ENCODE results near the gene MAGEA2B.
"Not testable (repeated sequence)": the region's sequence is repeated elsewhere in the genome, so short reads cannot be mapped to it uniquely, and the experiment has no call there.

MAGEA2B gene

DNA sequence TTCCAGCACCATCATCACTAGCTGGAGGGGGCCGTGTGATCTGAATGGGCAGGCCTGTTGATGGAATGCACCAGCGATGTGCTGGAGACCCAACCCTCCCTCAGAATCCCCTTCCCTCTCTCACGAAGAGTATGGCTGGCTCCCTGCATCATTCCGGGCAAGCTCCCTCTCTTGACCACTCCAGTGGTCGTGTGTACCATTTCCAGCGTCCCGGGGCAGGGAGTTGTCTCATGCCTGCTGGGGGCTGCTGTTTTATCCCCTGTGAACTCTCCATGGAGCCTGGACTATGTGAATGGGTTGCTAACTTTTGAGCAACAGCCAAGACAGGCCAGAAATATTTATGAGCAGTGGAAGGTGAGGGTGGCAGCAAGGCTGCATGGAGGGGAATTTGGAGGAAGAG, 11.0 kb downstream of the MAGEA2B start:
- Histone ChIP-seq H3K4me3 (ENCODE audit: low read depth, low read length) (no peak overlapping the region), H3K27ac (no peak overlapping the region), H3K36me3 (replicated peaks) (no peaks in the 10 kb centered on the region), H3K27me3 (replicated peaks) (no peaks in the 10 kb centered on the region)
- in situ Hi-C loops (cut with HindIII; ENCODE audit: low pct_ligation_motif_present, low sequenced_read_pairs): no loop called here
- no peak for DNase-seq
- TF ChIP-seq, protein P1, sequence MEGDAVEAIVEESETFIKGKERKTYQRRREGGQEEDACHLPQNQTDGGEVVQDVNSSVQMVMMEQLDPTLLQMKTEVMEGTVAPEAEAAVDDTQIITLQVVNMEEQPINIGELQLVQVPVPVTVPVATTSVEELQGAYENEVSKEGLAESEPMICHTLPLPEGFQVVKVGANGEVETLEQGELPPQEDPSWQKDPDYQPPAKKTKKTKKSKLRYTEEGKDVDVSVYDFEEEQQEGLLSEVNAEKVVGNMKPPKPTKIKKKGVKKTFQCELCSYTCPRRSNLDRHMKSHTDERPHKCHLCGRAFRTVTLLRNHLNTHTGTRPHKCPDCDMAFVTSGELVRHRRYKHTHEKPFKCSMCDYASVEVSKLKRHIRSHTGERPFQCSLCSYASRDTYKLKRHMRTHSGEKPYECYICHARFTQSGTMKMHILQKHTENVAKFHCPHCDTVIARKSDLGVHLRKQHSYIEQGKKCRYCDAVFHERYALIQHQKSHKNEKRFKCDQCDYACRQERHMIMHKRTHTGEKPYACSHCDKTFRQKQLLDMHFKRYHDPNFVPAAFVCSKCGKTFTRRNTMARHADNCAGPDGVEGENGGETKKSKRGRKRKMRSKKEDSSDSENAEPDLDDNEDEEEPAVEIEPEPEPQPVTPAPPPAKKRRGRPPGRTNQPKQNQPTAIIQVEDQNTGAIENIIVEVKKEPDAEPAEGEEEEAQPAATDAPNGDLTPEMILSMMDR (IDR thresholded peaks at IDR 0.05; ENCODE audit: low read depth, low read length, missing control alignments): no peak

DNA sequence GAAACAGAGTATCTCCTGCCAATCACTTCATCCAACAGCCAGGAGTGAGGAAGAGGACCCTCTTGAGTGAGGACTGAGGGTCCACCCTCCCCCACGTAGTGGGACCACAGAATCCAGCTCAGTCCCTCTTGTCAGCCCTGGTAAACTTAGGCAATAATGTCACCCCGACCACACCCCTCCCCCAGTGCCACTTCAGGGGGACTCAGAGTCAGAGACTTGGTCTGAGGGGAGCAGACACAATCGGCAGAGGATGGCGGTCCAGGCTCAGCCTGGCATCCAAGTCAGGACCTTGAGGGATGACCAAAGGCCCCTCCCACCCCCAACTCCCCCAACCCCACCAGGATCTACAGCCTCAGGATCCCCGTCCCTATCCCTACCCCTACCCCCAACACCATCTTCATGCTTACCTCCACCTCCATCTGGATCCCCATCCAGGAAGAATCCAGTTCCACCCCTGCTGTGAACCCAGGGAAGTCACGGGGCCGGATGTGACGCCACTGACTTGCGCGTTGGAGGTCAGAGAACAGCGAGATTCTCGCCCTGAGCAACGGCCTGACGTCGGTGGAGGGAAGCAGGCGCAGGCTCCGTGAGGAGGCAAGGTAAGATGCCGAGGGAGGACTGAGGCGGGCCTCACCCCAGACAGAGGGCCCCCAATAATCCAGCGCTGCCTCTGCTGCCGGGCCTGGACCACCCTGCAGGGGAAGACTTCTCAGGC, 19.0 kb downstream of the MAGEA2B start, which contains the start of the genes CSAG1 and MAGEA12:
Gene CSAG1 (minus strand): TSS at position 461 of the 715 bp plus-strand sequence. CDS start 1,261 bp downstream, outside the sequence.
Gene MAGEA12 (plus strand): TSS at position 497 of the 715 bp plus-strand sequence. CDS start 2,405 bp downstream, outside the sequence.
- H3K36me3 ChIP-seq (replicated peaks): no peaks in the 10 kb centered on the region
- no peak for DNase-seq
- no peak within 1 kb of the TSS for H3K4me3 ChIP-seq (ENCODE audit: low read depth, low read length)
- no peak within 1 kb of the TSS for H3K27ac ChIP-seq
- in situ Hi-C loops (cut with HindIII; ENCODE audit: low pct_ligation_motif_present, low sequenced_read_pairs): no loop called here
- TF ChIP-seq, protein P1 (IDR thresholded peaks at IDR 0.05; ENCODE audit: low read depth, low read length, missing control alignments): no peak
- no peaks in the 10 kb centered on the region for H3K27me3 ChIP-seq (replicated peaks)

DNA sequence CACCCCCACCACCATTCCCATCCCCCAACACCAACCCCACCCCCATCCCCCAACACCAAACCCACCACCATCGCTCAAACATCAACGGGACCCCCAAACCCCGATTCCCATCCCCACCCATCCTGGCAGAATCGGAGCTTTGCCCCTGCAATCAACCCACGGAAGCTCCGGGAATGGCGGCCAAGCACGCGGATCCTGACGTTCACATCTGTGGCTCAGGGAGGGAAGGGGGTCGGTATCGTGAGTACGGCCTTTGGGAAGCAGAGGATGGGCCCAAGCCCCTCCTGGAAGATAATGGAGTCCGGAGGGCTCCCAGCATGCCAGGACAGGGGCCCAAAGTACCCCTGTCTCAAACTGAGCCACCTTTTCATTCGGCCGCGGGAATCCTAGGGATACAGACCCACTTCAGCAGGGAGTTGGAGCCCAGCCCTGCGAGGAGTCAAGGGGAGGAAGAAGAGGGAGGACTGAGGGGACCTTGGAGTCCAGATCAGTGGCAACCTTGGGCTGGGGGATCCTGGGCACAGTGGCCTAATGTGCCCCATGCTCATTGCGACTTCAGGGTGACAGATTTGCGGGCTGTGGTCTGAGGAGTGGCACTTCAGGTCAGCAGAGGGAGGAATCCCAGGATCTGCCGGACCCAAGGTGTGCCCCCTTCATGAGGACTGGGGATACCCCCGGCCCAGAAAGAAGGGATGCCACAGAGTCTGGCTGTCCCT, 19.9 kb downstream of the MAGEA2B start:
- H3K4me3 ChIP-seq (ENCODE audit: low read depth, low read length); in situ Hi-C loops (cut with HindIII; ENCODE audit: low pct_ligation_motif_present, low sequenced_read_pairs); H3K27me3 ChIP-seq (replicated peaks); H3K27ac ChIP-seq; DNase-seq; H3K36me3 ChIP-seq (replicated peaks): not testable (repeated sequence)

DNA sequence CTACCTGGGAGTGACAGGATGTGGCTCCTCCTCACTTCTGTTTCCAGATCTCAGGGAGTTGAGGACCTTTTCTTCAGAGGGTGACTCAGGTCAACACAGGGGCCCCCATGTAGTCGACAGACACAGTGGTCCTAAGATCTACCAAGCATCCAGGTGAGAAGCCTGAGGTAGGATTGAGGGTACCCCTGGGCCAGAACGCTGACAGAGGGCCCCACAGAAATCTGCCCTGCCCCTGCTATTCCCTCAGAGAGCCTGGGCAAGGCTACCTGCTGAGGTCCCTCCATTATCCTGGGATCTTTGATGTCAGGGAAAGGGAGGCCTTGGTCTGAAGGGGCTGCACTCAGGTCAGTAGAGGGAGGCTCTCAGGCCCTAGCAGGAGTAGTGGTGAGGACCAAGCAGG, 20.7 kb downstream of the MAGEA2B start:
- H3K27ac ChIP-seq: no peak overlapping the region
- TF ChIP-seq, protein P1 (IDR thresholded peaks at IDR 0.05; ENCODE audit: low read depth, low read length, missing control alignments): no peak
- H3K4me3 ChIP-seq (ENCODE audit: low read depth, low read length): no peak overlapping the region
- no peaks in the 10 kb centered on the region for H3K36me3 ChIP-seq (replicated peaks)
- in situ Hi-C loops (cut with HindIII; ENCODE audit: low pct_ligation_motif_present, low sequenced_read_pairs): no loop called here
- no peak for DNase-seq
- H3K27me3 ChIP-seq (replicated peaks): no peaks in the 10 kb centered on the region

DNA sequence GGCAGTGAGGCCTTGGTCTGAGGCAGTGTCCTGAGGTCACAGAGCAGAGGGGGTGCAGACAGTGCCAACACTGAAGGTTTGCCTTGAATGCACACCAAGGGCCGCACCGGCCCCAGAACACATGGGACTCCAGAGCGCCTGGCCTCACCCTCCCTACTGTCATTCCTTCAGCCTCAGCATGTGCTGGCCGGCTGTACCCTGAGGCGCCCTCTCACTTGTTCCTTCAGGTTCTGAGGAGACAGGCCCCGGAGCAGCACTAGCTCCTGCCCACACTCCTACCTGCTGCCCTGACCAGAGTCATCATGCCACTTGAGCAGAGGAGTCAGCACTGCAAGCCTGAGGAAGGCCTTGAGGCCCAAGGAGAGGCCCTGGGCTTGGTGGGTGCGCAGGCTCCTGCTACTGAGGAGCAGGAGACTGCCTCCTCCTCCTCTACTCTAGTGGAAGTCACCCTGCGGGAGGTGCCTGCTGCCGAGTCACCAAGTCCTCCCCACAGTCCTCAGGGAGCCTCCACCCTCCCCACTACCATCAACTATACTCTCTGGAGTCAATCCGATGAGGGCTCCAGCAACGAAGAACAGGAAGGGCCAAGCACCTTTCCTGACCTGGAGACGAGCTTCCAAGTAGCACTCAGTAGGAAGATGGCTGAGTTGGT, 21.6 kb downstream of the MAGEA2B start:
- in situ Hi-C loops (cut with HindIII; ENCODE audit: low pct_ligation_motif_present, low sequenced_read_pairs): no loop called here
- DNase-seq: no peak
- TF ChIP-seq, protein P1 (IDR thresholded peaks at IDR 0.05; ENCODE audit: low read depth, low read length, missing control alignments): no peak
- no peak overlapping the region for H3K4me3 ChIP-seq (ENCODE audit: low read depth, low read length)
- H3K27ac ChIP-seq: no peak overlapping the region
- no peaks in the 10 kb centered on the region for H3K36me3 ChIP-seq (replicated peaks)
- H3K27me3 ChIP-seq (replicated peaks): no peaks in the 10 kb centered on the region

DNA sequence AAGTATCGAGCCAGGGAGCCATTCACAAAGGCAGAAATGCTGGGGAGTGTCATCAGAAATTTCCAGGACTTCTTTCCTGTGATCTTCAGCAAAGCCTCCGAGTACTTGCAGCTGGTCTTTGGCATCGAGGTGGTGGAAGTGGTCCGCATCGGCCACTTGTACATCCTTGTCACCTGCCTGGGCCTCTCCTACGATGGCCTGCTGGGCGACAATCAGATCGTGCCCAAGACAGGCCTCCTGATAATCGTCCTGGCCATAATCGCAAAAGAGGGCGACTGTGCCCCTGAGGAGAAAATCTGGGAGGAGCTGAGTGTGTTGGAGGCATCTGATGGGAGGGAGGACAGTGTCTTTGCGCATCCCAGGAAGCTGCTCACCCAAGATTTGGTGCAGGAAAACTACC, 22.1 kb downstream of the MAGEA2B start:
- H3K4me3 ChIP-seq (ENCODE audit: low read depth, low read length); H3K27ac ChIP-seq; H3K27me3 ChIP-seq (replicated peaks); in situ Hi-C loops (cut with HindIII; ENCODE audit: low pct_ligation_motif_present, low sequenced_read_pairs); DNase-seq; H3K36me3 ChIP-seq (replicated peaks): not testable (repeated sequence)
